HFFc6 (cell line): Measurements from ENCODE around the gene ZCCHC8. TPM values are rescaled to one million over a fixed set of nuclear protein-coding genes. Genes with fewer than 3 reads are reported as not detected.
"Not testable (repeated sequence)": the region's sequence is repeated elsewhere in the genome, so short reads cannot be mapped to it uniquely, and the experiment has no call there.

Experiments
- DNase-seq: peaks from one replicate; pipeline ENCODE4 v3.0.0-alpha.2; 2018
- H3K27ac Mint-ChIP-seq: 2 replicates; pipeline ENCODE4 v1.8.0; 2020; ENCODE audit warnings: mild to moderate bottlenecking, mixed read lengths
- H3K27me3 Mint-ChIP-seq: 2 replicates; pipeline ENCODE4 v1.8.0; 2021; ENCODE audit warnings: mild to moderate bottlenecking, moderate library complexity, mixed read lengths; ENCODE audit not compliant: insufficient read depth
- H3K36me3 Mint-ChIP-seq: 2 replicates; pipeline ENCODE4 v1.8.0; 2021; ENCODE audit warnings: low read depth, mixed read lengths
- H3K4me1 Mint-ChIP-seq: 2 replicates; pipeline ENCODE4 v1.8.0; 2020; ENCODE audit warnings: low read depth, mixed read lengths
- H3K4me3 Mint-ChIP-seq: 2 replicates; pipeline ENCODE4 v1.8.0; 2020; ENCODE audit warnings: mild to moderate bottlenecking, moderate library complexity, mixed read lengths
- H3K9me3 Mint-ChIP-seq: 2 replicates; pipeline ENCODE4 v1.8.0; 2020; ENCODE audit warnings: mild to moderate bottlenecking, mixed read lengths
- CTCF ChIP-seq: fragments of 200-600 bp; sonication (generic); IDR thresholded peaks from 2 replicates; pipeline ENCODE4 v1.5.0; 2021; ENCODE audit warnings: antibody characterized with exemption, mild to moderate bottlenecking
- total RNA-seq, 6 experiments: library from RNA; stranded (reverse); fragmentation: NEBNext Ultra II Directional; extraction: Animal tissue kit (Norgen Biotek cat#: 25700); gene quantifications; 2 replicates in 1 of 6; 3 replicates in 5 of 6; pipeline ENCODE4 v1.2.3, GENCODE V29; 2021

Gene ZCCHC8
- total RNA-seq, 6 experiments from 2014 or later, result 9.7 to 13.1 (median 11.4) TPM

DNA sequence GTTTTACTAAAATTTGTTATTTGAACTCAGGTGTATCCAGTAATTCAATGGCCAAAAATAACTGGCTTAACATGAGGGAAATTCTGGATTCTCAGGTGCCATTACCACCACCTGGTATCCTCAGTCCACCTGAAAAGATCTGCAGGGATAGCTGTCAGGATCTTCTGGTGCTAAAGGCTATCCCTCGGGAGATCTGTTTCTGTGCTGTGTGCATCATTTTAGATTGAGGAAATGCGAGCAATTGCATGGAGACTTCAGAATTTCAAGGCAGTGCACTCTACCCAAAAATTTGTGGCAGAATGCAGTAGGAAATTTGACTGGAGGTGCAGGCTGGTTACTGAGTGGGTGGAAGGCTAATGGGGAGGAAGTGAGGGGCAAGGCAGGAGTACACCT lies 26.4 kb downstream of the ZCCHC8 start:
- H3K36me3 Mint-ChIP-seq, result peaks cover 40% of the 10 kb centered on the region
- H3K4me1 Mint-ChIP-seq, result peaks cover 25% of the 10 kb centered on the region
- H3K9me3 Mint-ChIP-seq, result no peaks in the 10 kb centered on the region
- no peak for TF ChIP-seq CTCF
- no peaks in the 10 kb centered on the region for H3K27me3 Mint-ChIP-seq
- no peak overlapping the region for H3K4me3 Mint-ChIP-seq
- DNase-seq, result no peak
- 0 out of 2 replicates have a peak overlapping the region, but pooled peaks have one; percentile 8 for H3K27ac Mint-ChIP-seq

GRCh38 chr12:122473543-122474323 lies 27.0 kb downstream of the ZCCHC8 start:
- Mint-ChIP-seq H3K27me3 (no peaks in the 10 kb centered on the region), H3K4me3 (no peak overlapping the region; the same call in 1 of the 2 replicates), H3K4me1 (peaks cover 25% of the 10 kb centered on the region), H3K27ac (peak overlapping the region; percentile 27; the same call in 1 of the 2 replicates), H3K9me3 (no peaks in the 10 kb centered on the region), H3K36me3 (peaks cover 40% of the 10 kb centered on the region)
- DNase-seq, result no peak
- TF ChIP-seq CTCF, result no peak

- H3K9me3 Mint-ChIP-seq, result no peaks in the 10 kb centered on the region
- H3K27ac Mint-ChIP-seq, result peak overlapping the region; percentile 73
- peak; percentile 69 for DNase-seq
- H3K4me1 Mint-ChIP-seq, result peaks cover 28% of the 10 kb centered on the region
- H3K27me3 Mint-ChIP-seq, result no peaks in the 10 kb centered on the region
- peak overlapping the region; percentile 41; the same call in 1 of the 2 replicates for H3K4me3 Mint-ChIP-seq
- peak; percentile 91 for TF ChIP-seq CTCF
- peaks cover 26% of the 10 kb centered on the region; the same call in 1 of the 2 replicates for H3K36me3 Mint-ChIP-seq
Observed at GRCh38 chr12:122471324-122472226, 29.2 kb downstream of the ZCCHC8 start.

GRCh38 chr12:122470576-122470975 lies 30.2 kb downstream of the ZCCHC8 start:
- H3K27me3 Mint-ChIP-seq, H3K4me3 Mint-ChIP-seq, H3K9me3 Mint-ChIP-seq, H3K27ac Mint-ChIP-seq, DNase-seq: not testable (repeated sequence)
- Mint-ChIP-seq H3K36me3 (peaks cover 17% of the 10 kb centered on the region; the same call in 1 of the 2 replicates), H3K4me1 (peaks cover 30% of the 10 kb centered on the region)

- peaks cover 15% of the 10 kb centered on the region; the same call in 1 of the 2 replicates for H3K36me3 Mint-ChIP-seq
Observed at GRCh38 chr12:122469856-122470255, 30.9 kb downstream of the ZCCHC8 start.

GRCh38 chr12:122467983-122468382 lies 32.7 kb downstream of the ZCCHC8 start:
- H3K4me1 Mint-ChIP-seq, result peaks cover 25% of the 10 kb centered on the region
- H3K36me3 Mint-ChIP-seq, result peaks cover 1% of the 10 kb centered on the region; the same call in 1 of the 2 replicates
- no peak overlapping the region for H3K4me3 Mint-ChIP-seq
- H3K27me3 Mint-ChIP-seq, result no peaks in the 10 kb centered on the region
- no peak overlapping the region for H3K27ac Mint-ChIP-seq
- DNase-seq, result no peak
- H3K9me3 Mint-ChIP-seq, result no peaks in the 10 kb centered on the region
- no peak for TF ChIP-seq CTCF

More at GRCh38 chr12:122469856-122470255, 30.9 kb downstream of the ZCCHC8 start:
- not testable (repeated sequence) for H3K4me3 Mint-ChIP-seq, H3K27ac Mint-ChIP-seq, H3K27me3 Mint-ChIP-seq, H3K9me3 Mint-ChIP-seq, DNase-seq
- peaks cover 30% of the 10 kb centered on the region for H3K4me1 Mint-ChIP-seq

DNA sequence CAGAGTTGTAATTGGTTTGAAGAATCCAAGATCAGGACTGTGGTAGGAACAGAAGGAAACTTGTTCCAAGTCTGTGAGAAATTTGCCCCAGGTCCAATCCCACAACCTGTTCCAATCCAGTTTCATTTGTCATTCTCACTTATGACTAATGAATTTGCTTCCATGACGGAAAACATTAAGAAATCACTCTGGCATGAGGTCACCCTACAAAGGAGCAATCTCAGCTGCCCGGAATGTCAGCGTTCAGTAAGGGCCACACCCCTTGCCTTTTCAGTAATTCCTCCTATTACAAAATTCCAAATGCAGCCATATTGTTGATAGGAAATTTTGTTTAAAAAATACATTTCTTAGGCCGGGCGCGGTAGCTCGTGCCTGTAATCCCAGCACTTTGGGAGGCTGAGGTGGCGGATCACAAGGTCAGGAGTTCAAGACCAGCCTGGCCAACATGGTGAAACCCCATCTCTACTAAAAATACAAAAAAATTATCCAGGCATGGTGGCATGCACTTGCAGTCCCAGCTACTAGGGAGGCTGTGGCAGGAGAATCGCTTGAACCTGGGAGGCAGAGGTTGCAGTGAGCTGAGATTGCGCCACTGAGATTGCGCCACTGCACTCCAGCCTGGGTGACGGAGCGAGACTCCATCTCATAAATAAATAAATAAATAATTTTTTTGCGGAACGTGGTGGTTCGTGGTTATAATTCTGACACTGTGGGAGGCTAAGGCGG lies 36.3 kb downstream of the ZCCHC8 start:
- H3K36me3 Mint-ChIP-seq, H3K9me3 Mint-ChIP-seq, H3K27me3 Mint-ChIP-seq, H3K4me3 Mint-ChIP-seq: not testable (repeated sequence)
- Mint-ChIP-seq H3K4me1 (peaks cover 20% of the 10 kb centered on the region), H3K27ac (peak overlapping the region; percentile 83)
- DNase-seq, result peak; percentile 99
